PFSK-1 (cell line): Measurements from ENCODE around the gene MUL1.

Source experiments
- POLR2AphosphoS5 ChIP-seq: IDR thresholded peaks from 2 replicates; pipeline ENCODE4 v1.6.1; 2012; ENCODE audit warnings: low read depth, mild to moderate bottlenecking, control low read depth, low read length, moderate library complexity
- SIN3A ChIP-seq: IDR thresholded peaks from 2 replicates; pipeline ENCODE4 v1.6.1; 2012; ENCODE audit warnings: mild to moderate bottlenecking, low read length, moderate library complexity, borderline replicate concordance; ENCODE audit not compliant: insufficient read depth
- TAF1 ChIP-seq: IDR thresholded peaks from 2 replicates; pipeline ENCODE4 v1.6.1; 2012; ENCODE audit warnings: low read length, control low read depth, borderline replicate concordance; ENCODE audit not compliant: insufficient read depth

DNA sequence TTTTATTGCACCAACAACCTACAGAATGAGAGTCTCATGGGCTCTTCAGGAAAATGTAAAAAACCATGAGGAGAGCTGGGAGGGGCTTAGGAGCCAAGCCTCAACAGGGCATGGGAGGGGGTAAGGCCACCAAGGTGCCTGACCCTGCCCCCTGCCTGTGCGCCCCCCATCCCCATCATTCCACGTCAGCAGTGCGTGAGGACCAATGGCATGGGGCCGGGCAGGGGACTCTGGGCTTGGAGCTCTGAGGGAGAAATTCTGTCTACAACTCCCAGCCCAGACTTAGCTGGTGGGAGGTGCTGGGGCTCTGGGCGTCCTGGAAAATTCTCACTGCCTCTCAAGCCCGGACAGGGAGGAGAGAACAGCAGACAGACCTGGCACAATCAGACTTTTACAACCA is 16.8 kb downstream of the MUL1 start:
- TF ChIP-seq POLR2AphosphoS5 = no peak
- TF ChIP-seq SIN3A = no peak
- TF ChIP-seq TAF1 = no peak
